KMS-11 (cell line): ENCODE measurements around the gene NXPH1.

Experiments
- H2AFZ ChIP-seq: fragments of 200-600 bp; sonication (generic); 2 replicates; pipeline ENCODE4 v1.6.1; 2016; ENCODE audit warnings: antibody characterized with exemption, mixed run types, low read depth
- H3K27ac ChIP-seq: fragments of 200-600 bp; sonication (generic); 2 replicates; pipeline ENCODE4 v1.6.1; 2016; ENCODE audit warnings: mild to moderate bottlenecking, mixed run types
- H3K27me3 ChIP-seq: fragments of 200-600 bp; sonication (generic); 2 replicates; pipeline ENCODE4 v1.6.1; 2017; ENCODE audit warnings: mild to moderate bottlenecking, low read depth, mixed run types, moderate library complexity; ENCODE audit not compliant: insufficient read depth
- H3K36me3 ChIP-seq: fragments of 200-600 bp; sonication (generic); 2 replicates; pipeline ENCODE4 v1.6.1; 2017; ENCODE audit warnings: mild to moderate bottlenecking, mixed run types; ENCODE audit not compliant: insufficient read depth
- H3K4me1 ChIP-seq: fragments of 200-600 bp; sonication (generic); 2 replicates; pipeline ENCODE4 v1.6.1; 2016; ENCODE audit warnings: mild to moderate bottlenecking, low read depth, mixed run types; ENCODE audit not compliant: poor library complexity, severe bottlenecking
- H3K4me2 ChIP-seq: fragments of 200-600 bp; sonication (generic); 2 replicates; pipeline ENCODE4 v1.7.0; 2016; ENCODE audit warnings: mild to moderate bottlenecking, mixed run types
- H3K4me3 ChIP-seq: fragments of 200-600 bp; sonication (generic); IDR thresholded peaks from 2 replicates; pipeline ENCODE4 v1.6.1; 2017; ENCODE audit warnings: low read depth, low read length, mixed read lengths; ENCODE audit not compliant: insufficient read depth
- H3K79me2 ChIP-seq: fragments of 200-600 bp; sonication (generic); 2 replicates; pipeline ENCODE4 v1.6.1; 2016; ENCODE audit warnings: low read depth, mixed run types; ENCODE audit not compliant: insufficient read depth
- H3K9ac ChIP-seq: fragments of 200-600 bp; sonication (generic); 2 replicates; pipeline ENCODE4 v1.6.1; 2016; ENCODE audit warnings: mild to moderate bottlenecking, mixed run types
- H4K20me1 ChIP-seq: fragments of 200-600 bp; sonication (generic); 2 replicates; pipeline ENCODE4 v1.6.1; 2016; ENCODE audit warnings: mild to moderate bottlenecking, mixed run types; ENCODE audit not compliant: insufficient read depth
- CTCF ChIP-seq: fragments of 200-600 bp; sonication (generic); conservative IDR thresholded peaks from 2 replicates; pipeline ENCODE4 v1.6.1; 2017; ENCODE audit warnings: low read depth, mild to moderate bottlenecking, antibody characterized with exemption, low read length, moderate library complexity, mixed read lengths

The NXPH1 gene

GRCh38 chr7:8739837-8740236 is 306.4 kb downstream of the NXPH1 start:
- no peak overlapping the region for H3K4me3 ChIP-seq
- no peak overlapping the region for H2AFZ ChIP-seq
- no peaks in the 10 kb centered on the region for H4K20me1 ChIP-seq
- no peaks in the 10 kb centered on the region for H3K4me1 ChIP-seq
- no peaks in the 10 kb centered on the region for H3K27me3 ChIP-seq
- H3K79me2 ChIP-seq = no peaks in the 10 kb centered on the region
- no peak overlapping the region for H3K9ac ChIP-seq
- H3K4me2 ChIP-seq = no peak overlapping the region
- no peak for TF ChIP-seq CTCF
- no peak overlapping the region for H3K27ac ChIP-seq
- no peaks in the 10 kb centered on the region for H3K36me3 ChIP-seq

DNA sequence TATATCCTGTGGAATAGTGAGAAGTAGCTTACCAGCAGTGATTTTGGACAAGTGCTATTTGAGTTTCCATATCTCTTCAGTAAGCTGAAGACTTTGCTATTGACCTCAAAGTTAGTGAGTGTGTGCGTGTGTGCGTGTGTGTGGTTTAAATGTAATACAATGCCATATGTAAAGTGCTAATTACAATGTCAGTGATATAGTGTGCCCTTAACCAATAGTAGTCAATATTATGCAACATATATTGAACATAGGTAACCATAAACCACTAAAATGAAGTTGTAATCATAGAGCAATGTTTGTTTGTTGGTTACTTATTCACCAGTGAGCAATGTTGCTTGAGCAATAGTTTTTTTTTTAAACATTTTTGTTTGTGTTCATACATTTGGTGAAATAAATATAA is 309.4 kb downstream of the NXPH1 start:
- H3K36me3 ChIP-seq = no peaks in the 10 kb centered on the region
- no peak overlapping the region for H2AFZ ChIP-seq
- no peak overlapping the region for H3K9ac ChIP-seq

DNA sequence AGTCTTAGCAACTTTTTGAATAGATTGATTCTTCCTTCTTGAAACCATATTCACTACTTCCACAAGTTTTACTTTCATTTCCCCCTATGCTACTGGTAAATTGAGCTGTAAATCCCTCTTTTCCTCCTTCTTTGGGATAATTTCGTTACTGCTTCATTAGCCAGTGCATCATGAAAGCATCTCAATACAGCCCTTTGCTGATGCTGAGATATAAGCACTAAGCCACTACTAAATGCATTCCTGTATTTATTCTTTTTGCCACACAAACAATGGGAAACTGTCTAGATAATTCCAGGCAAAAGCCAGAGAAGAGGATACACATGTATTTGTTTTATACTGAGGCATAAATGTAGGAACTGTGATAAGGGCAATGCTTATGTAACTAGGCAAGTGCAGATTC is 313.9 kb downstream of the NXPH1 start:
- no peaks in the 10 kb centered on the region for H4K20me1 ChIP-seq
- H3K9ac ChIP-seq = no peak overlapping the region
- H3K27me3 ChIP-seq = no peaks in the 10 kb centered on the region
- H3K4me2 ChIP-seq = no peak overlapping the region
- no peaks in the 10 kb centered on the region for H3K36me3 ChIP-seq
- TF ChIP-seq CTCF = no peak
- H3K79me2 ChIP-seq = no peaks in the 10 kb centered on the region
- H3K27ac ChIP-seq = no peak overlapping the region
- peaks cover 9% of the 10 kb centered on the region for H3K4me1 ChIP-seq
- no peak overlapping the region for H3K4me3 ChIP-seq
- no peak overlapping the region for H2AFZ ChIP-seq

More for the DNA sequence above, 309.4 kb downstream of the NXPH1 start:
- H3K27ac ChIP-seq = no peak overlapping the region
- TF ChIP-seq CTCF = no peak
- H3K27me3 ChIP-seq = no peaks in the 10 kb centered on the region
- no peaks in the 10 kb centered on the region for H3K79me2 ChIP-seq
- peaks cover under 1% of the 10 kb centered on the region for H3K4me1 ChIP-seq
- no peaks in the 10 kb centered on the region for H4K20me1 ChIP-seq
- H3K4me3 ChIP-seq = no peak overlapping the region
- H3K4me2 ChIP-seq = no peak overlapping the region

- no peak overlapping the region for H3K9ac ChIP-seq
- TF ChIP-seq CTCF = no peak
- no peak overlapping the region for H3K4me2 ChIP-seq
Measured at GRCh38 chr7:8751557-8752231, 318.3 kb downstream of the NXPH1 start.

More at GRCh38 chr7:8751557-8752231, 318.3 kb downstream of the NXPH1 start:
- H3K4me3 ChIP-seq = no peak overlapping the region
- H3K36me3 ChIP-seq = no peaks in the 10 kb centered on the region
- H3K27ac ChIP-seq = no peak overlapping the region
- no peaks in the 10 kb centered on the region for H4K20me1 ChIP-seq
- no peaks in the 10 kb centered on the region for H3K27me3 ChIP-seq
- no peak overlapping the region for H2AFZ ChIP-seq
- H3K4me1 ChIP-seq = peaks cover 9% of the 10 kb centered on the region
- no peaks in the 10 kb centered on the region for H3K79me2 ChIP-seq
